CD4-positive, alpha-beta T cell treated with Interferon alpha-2 for 1 hour (primary cell): ENCODE results near the gene TSPAN10.
"Not testable (repeated sequence)": the region's sequence is repeated elsewhere in the genome, so short reads cannot be mapped to it uniquely, and the experiment has no call there.

ENCODE experiments used
- DNase-seq, 2 donors: peaks; one replicate each; pipeline ENCODE4 v3.0.0-alpha.2; 2020 to 2022

Gene TSPAN10

GRCh38 chr17:81636505-81637288, at the start of gene TSPAN10, which contains the start of gene NPLOC4:
Gene TSPAN10, plus strand, starts transcription at chr17:81637196. Its CDS starts 5,217 bp downstream, at chr17:81642413.
Gene NPLOC4, minus strand, starts transcription at chr17:81637112. Its CDS starts 182 bp downstream, at chr17:81636930.
- DNase-seq, result peak; percentile 79 to 88

DNA sequence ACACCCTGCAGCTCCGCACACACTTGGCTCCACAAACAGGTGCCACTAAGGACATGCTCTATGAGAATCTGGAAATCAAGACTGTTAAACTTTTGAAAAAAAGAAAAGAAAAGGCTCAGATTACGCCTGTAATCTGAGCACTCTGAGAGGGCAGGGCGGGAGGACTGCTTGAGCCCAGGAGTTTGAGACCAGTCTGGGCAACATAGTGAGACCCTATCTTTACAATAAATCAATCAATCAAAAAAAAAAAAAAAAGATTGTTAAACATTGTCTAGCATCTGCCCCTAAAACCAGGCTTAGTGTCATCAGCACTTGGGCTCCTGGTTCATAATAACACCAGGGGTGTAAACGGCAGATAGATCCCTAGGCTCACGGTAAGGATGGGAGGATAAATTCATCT, 47.4 kb upstream of the TSPAN10 start:
- no peak for DNase-seq

DNA sequence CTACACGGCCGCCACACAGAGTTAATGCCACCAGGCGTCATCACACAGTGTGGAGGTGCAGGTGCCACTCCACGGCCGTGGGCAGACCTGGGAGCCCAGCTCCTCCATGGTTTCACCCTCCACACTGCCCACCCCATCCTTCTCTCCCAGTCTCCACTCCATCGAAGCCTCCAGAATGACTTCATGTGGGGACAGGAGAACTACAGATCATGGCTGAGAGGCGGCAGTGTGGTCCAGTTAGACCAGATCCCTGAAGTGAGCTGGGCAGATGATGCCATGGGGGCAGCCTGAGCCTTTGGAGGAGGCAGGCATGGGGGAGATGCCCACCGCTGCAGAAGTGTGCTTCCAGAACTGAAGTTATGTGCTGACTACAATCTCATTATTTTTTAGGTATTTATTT, 46.9 kb upstream of the TSPAN10 start:
- no peak for DNase-seq

DNA sequence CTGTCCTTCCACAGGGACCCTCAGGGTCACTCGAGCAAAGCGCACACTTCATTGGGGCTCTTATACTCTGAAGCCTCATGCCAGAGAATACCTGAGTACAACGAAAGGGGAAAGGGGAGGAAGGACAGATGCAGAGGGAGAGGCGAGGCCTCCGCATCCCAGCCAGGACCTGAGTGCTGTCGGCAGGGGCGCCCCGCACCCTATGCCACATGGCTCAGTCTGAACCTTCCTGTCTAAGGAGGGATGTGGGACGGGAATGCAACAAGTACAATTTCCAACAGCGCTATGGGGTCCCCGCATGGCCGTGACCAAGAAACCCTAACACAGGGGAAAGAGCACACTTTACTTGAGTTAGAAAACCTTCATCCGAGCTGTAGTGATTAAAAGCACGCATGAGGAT, 45.0 kb upstream of the TSPAN10 start:
- no peak for DNase-seq

- DNase-seq, result no peak
Measured at GRCh38 chr17:81593105-81593871, 43.7 kb upstream of the TSPAN10 start.

- no peak for DNase-seq
Measured at GRCh38 chr17:81599719-81600486, 37.1 kb upstream of the TSPAN10 start.

- peak; percentile 52 to 75 for DNase-seq
Measured at GRCh38 chr17:81601525-81602120, 35.4 kb upstream of the TSPAN10 start.

- no peak for DNase-seq
Measured at GRCh38 chr17:81603846-81604610, 33.0 kb upstream of the TSPAN10 start.

DNA sequence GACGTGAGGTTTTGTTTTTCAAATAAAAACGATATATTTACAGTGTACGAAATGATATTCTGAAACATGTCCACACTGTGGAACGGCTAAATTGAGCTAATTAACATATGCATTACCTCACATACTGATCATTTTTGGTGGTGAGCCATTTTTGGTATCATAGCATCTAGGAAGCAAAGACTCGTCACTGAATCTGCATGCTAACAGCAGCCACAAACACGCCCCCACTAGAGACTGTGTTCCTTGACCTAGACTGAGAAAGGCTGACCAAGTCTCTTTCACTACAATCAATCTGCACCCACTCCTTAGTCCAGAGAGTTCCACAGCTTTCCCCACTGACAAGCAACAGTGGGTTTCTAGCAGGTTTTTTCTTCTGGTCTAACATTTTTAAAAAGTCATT, 29.6 kb upstream of the TSPAN10 start:
- DNase-seq, result no peak

GRCh38 chr17:81608082-81608481, 28.9 kb upstream of the TSPAN10 start:
- no peak for DNase-seq

GRCh38 chr17:81608605-81609004, 28.4 kb upstream of the TSPAN10 start:
- DNase-seq, result no peak

GRCh38 chr17:81609541-81610311, 27.3 kb upstream of the TSPAN10 start:
- DNase-seq, result no peak

DNA sequence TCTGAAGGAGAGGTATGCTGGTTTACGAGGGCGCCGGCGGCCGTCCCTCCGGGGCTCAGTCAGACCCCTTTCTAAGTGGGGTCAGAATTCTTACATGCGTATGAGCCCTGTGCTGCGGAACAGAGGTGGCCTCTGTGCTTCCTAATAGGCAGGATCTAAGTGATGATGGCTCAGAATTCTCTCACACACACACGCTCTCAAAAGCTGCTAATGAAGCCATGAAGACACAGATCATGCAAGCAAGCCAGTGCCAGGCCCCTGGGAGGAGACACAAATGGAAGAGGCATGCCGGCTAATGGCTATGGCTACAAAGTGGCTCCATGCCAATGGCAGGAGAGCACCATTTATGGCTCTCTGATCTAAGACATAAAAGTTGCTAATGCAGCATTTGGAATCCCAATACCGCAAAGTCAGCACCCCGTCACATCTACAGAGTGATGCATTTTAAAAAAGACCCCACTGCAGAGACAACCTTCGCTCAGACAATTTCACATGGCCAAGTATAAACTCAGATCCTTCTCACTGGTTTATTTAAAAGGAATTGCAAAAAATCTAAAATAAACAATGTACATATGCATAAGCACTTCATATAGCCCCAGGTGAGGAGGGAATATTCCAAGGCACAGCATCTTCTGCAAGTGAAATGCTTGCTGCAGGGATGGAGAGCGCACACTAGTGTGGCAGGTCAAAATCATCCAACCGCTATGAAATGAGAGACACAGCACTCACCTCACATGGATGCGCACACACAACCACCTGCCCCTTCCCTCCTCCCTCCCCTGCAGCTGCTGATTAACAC, 24.6 kb upstream of the TSPAN10 start:
- DNase-seq, result no peak

DNA sequence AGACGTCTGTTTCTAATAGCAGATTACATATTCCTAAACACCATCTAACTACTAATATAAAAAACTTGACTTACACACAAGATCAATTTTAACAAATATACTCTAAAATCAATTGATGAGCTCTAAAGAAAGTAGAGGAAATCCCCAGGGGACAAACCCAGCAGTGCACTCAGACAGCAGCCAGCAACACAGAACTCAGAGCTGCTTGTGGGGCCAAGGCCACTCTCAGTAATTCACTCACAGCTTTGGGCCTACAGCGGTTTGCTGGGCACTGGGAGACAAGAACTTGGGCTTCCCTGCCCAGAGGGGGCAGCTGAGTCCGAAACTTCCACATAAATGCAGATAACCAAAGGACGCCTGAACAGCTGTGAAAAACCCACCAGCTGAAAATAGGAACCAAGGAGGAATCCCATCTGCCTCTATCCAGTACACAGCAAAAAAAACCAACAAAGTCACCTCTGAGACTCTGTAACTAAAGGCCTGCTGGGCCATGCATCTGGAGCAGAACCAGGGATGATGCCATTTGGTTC, 21.5 kb upstream of the TSPAN10 start:
- no peak for DNase-seq

DNA sequence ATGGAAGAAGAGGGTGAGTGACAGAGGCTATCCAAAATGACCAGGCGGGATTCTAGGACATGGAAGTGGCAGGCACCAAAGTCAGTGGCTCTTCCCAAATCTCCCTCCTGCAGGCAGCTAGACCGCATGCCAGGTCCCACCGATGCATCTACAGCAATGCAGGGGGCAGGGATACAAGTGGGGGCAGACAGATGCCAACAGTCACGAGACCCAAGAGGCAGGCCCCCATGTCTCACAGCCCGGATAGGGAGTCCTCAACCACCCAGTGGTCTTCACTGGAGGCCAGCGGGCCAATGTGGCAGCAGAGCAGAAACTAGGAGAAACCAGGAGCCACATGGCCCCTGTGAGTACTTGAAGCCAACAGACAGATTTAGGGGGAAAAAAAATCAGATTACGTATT, 20.1 kb upstream of the TSPAN10 start:
- DNase-seq, result no peak

- not testable (repeated sequence) for DNase-seq
Measured at GRCh38 chr17:81618307-81618706, 18.7 kb upstream of the TSPAN10 start.

GRCh38 chr17:81621494-81622130, 15.4 kb upstream of the TSPAN10 start:
- DNase-seq, result no peak

GRCh38 chr17:81630274-81630673, 6.7 kb upstream of the TSPAN10 start:
- no peak for DNase-seq

GRCh38 chr17:81631482-81631881, 5.5 kb upstream of the TSPAN10 start:
- DNase-seq, result no peak

DNA sequence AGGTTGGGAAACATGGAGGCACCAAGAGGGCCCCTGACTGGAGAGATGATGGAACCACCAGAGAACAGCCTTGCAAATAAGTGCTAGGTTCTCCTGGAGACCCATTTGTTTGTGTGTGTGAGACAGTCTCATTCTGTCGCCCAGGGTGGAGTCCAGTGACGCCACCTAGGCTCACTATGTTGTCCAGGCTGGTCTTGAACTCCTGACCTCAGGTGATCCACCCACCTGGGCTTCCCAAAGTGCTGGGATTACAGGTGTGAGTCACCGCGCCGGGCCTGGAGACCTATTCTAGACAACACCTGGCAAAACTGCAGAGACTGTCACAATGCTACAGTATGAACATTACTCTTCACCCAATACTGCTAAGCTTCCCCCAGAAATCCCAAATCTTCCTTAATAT, 1.6 kb upstream of the TSPAN10 start:
- no peak for DNase-seq
